Inflammatory macrophage (primary cell): ENCODE results near the gene SPTLC1.
A peak's percentile ranks its signal among the peaks of the same experiment; 100 is the strongest.

Source experiments
- DNase-seq, 2 donors: peaks; one replicate each; pipeline ENCODE4 v3.0.0-alpha.2; 2020 to 2022

SPTLC1 gene

DNA sequence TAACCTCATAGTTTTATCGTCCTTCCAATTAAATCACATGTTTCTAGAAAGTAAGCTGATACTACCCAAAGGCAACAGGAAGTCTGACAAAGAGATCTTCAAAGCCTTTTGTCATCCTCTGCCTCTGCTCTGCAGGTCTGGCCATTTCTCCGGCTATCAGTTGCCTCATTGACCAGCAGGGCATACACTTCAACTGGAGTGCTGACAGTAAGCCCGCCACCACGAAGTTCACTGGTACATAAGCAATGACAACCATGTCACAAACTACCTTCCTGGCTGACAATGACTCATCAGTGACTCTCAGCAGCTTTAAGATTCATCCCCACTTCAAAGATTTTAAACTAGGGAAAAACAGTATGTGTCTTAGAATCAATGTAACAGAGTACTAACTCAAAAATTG lies 20.6 kb downstream of the SPTLC1 start:
- peak in 1 of 2 donors; percentile 50 for DNase-seq

DNA sequence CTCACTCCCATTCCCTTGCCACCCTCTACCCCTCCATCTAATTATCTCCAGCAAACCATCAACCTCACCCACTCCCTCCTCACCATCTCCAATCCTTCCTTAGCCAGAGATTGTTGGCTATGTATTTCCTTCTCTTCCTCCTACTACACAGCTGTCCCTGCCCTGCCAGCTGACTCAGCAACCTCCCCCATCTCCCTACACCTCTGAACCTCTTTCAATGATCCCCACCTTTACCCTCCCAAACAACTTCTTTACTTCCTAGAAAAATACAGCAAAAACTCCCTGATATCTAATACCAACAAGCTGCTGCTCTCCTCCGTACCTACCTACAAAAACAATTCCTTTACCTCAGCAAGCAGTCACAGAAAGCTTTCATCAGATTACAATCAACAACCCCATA lies 37.3 kb downstream of the SPTLC1 start:
- no peak for DNase-seq

DNA sequence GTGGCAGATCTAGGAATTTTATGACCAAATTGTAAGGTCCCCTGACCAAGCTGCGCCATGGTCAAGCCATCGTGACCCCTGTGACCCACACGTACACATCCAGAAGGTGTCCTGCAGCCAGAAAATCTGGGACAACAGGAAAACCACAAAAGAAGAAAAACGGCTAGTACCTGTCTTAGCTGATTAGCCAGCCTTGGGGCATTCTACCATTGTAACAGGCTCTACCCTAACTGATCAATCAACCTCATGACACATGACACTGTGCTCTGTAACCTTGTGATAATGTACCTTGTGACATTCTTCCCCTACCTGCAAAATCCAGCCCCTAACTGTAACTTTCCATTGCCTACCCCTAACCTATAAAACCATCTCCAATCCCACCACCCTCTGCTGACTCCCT lies 43.6 kb downstream of the SPTLC1 start:
- no peak for DNase-seq

DNA sequence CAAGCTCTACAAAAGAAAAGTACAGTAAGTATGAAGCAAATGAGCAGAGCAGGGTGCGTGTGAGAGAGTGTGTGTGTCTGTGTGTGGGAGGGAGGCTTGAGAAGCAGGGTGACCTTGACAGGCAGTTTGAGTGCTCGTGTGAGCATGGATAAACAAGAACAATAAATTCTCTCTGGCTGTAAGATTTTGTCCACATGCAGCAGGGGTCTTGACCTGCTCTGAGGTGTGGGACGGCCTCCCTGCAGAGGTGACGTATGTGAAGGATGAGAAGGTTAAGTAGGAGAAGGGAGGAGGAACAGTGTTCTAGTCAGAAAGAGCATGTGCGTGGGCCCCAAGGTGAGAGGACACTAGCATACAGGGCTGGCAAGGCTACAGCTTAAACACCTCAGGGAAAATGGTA lies 49.0 kb downstream of the SPTLC1 start:
- DNase-seq = no peak

DNA sequence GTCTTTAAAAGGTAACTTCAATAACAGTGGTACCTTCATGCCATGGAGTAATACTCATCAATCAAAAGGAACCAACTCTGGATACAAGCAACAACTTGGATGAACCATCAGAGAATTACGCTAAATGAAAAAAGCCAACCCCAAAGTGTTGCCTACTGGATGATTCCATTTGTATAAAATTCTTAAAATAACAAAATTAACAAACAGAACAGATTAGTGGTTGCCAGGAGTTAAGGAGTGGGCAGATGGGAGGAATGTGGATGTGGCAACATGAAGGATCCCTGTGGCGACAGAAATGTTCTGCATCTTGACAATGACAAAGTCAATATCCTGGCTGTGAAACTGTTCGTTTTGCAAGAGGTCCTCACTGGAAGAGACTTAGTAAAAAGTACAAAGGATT lies 50.5 kb downstream of the SPTLC1 start:
- DNase-seq = no peak

DNA sequence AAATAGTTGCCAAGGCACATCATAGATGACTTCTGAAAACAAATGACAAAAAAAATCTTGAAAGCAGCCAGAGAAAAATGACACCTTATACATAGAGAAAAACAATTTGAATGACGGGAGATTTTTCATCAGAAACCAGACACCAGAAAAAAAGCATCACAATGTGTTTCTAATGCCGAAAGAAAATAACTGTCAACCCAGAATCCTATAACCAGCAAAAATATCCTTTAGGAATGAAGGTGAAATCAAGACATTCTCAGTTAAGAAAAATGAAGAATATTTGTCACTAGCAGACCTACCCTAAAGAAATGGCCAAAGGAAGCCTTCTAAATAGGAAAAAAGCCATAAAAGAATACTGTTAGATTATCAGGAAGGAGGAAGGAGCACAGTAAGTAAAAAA lies 54.0 kb downstream of the SPTLC1 start:
- DNase-seq = no peak

DNA sequence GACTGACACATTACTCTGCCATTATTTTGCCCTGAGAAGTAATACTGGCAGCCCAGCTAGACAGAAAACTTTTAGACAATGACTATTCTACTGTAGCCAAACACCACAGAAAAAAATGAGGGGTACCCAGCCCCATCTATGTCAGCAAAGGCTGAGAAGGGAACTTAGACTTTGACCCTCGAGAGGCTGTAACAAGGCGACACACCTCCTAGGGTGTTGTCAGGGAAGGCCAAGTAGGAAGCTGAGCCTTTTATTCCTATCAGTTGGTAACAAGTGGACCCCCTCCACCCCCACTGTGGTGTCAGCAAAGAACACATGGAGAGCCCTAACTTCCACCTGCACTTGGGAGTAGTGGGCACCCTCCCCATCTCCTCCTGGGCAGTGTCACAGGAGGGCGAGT lies 55.6 kb downstream of the SPTLC1 start:
- DNase-seq = no peak

DNA sequence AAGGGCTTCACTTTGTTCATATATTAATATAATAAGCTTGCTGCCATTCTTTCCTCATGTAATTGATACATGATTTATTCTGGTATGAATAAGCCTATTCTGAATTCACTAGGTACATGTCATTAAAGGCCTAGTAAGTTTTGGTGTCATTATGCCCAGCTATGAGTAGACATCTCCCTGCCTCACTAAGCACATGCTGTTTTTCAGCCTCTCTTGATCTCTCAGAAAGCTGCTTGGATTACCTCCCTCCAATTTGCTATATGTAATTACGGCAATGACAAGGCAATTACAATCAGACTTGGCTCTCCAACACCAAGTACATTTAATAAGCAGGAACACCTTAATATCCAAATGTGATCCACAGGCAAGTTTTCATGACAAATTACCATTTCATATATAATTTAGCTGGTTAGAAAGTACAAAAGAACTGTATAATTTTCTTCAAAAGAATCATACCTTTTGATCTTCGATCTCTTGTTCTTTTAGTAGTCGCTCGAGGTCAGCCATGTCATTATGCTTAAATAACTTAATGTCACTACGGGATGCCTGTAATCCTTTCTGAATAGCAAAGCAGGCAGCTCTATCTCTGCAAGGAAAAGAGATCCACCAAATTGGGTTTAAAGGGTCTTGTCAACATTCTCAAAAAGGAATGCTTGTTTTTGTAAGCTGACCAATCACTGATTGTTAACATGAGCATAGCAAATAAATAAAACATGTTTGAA lies 56.3 kb downstream of the SPTLC1 start:
- no peak for DNase-seq

DNA sequence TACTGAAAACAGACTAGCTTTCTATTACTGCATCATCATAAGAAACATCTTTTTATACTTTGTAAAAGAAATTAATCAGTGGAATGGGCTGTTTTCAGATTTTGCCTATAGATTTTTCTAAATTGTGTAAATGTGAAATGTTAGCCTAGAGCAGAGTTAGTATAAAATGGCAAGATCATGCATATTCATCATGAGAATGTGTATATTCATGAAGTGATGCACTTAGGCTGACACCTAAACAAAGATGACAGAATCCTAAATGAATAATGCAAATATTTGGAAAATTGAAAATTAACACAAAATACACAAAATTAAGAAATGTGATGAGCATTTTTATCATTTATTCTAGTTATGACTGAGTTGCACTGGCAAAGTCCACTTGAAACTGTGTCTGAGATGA lies 57.2 kb downstream of the SPTLC1 start:
- DNase-seq = no peak

DNA sequence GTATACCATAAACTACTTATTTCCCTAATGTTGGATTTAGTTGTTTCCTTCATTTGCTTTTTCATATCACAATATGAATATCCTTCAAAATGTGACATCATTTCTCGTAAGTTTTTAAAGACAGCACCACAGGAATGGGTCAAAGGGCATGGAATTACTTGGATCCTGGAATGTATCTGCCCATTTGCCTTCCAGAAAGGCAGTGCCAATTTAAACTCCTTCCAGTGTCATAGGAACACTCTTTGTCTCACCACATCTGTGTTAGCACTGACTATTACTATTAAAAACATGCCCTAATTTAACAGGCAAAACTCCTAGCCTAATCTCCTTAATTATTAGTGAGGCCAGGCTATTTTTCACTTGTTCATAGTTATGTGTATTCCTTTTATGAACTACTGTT lies 58.0 kb downstream of the SPTLC1 start:
- DNase-seq = no peak

DNA sequence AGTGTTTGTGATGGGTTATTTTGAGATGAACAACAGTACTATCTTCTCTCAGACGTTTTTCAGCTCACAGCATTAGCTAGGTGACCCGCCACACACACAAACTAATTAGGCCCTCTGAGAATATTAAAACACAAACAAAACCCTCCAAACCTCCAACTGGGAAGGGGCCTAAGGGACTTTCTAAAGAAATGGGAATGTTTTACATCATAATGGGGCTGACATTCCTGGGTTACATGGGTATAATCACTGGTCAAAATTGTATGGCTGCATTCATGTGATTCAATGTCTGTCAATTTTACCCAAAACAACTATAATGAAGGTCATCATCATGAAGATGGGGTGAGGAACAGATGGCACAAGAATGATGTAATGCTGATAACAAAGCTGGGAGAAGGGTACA lies 59.6 kb downstream of the SPTLC1 start:
- DNase-seq = no peak

DNA sequence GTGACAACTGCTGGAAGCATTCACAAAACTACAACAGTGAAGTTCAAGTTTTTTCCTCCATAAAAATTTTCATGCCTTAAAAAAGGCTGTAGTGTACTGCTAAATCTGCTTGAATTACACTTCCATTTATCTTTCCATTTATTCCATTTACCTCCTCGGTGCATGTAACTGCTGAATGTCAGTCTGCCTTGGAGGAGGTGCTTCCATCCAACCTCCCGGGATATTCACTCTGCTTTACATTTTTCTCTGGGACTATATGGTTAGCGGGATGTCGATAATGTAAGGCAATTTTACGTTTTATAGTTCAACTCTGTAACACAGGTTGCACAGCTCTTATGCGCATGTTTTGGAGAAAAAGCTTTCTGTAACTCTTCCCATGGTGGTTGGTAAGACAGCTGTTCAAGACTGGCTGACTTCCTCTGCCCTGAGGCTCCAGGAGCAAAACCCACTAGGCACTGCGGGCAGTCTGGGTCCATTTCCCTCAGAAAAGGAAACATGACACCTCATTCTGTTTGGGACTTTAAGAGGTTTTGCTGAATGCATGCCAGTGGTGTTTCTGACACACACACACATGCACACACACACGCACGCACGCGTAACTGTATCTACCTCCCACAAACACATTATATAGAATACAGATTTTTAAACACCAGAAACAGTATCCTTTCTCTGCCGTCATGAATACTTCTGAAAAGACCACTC lies 66.1 kb downstream of the SPTLC1 start:
- DNase-seq = no peak

DNA sequence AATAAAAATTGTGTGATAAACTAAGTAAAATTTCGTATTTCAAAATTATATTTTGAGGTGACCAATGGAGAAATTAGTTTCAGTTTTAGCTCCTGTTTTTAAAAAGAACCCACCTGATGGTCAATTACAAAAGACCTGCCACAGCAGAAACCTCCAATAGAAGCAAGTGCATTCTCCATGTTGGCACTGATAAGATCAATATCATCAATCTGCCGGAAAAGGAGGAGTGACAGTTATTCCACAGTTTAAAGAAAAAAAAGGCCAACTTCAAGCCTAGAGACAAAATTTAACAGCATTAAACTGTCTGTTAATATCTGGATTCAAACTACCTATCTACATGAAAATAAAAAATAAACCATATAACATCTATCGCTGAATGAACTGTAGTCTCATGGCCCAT lies 67.7 kb downstream of the SPTLC1 start:
- no peak for DNase-seq

DNA sequence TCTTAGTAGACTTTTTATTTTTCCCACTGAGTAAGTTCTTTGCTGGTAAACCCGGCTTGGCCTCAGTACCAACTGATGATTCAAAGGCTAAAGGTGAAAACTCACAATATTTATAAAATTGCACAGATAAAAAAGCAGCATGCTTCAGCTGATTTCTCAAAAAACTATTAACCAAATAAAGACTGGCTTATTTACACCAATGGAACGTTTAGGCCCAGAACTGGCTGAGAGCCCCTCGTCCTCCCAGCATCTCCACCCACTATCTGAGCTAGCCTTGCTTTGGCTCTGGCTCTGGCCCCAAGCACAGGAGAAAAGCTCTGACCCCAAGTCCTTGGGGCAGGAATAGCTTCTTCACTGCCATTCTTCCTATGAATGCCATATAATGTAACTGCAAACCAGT lies 68.5 kb downstream of the SPTLC1 start:
- DNase-seq = no peak

DNA sequence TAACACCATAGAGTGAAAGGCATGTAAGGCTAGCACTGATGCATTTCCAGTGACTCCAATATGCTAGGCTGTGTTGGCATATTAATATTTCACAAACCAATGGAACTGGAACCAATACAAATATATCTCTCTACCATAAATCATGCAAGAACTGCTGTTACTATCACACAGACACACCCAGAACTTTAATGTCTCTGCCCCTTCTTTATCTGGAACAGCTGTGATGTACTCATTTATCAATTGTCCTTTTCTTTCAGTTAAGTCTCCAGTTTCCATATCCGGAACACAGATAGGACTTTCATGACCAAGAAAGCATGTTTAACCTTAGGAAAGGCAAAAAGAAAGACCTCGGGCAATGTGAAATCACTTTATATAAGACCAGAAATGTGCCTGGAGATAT lies 70.3 kb downstream of the SPTLC1 start:
- DNase-seq = no peak

DNA sequence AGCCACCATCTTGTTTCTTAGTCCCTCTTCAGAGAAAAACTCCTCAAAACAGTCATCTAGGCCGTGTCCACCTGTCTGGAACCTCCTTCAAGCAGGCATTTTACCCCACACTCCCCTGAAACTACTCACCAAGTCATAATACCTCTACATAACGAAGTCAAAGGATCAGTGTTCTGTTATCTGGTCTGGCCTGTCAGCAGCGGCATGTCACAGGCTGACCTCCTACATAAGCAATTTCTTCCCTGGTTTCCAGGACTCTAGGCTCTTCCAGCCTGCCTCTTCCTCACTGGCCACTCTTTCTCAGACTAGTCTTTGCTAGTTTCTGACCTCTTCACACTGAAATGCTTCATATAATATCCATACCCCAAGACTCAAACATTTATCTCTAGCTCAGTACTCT lies 72.2 kb downstream of the SPTLC1 start:
- DNase-seq = no peak

DNA sequence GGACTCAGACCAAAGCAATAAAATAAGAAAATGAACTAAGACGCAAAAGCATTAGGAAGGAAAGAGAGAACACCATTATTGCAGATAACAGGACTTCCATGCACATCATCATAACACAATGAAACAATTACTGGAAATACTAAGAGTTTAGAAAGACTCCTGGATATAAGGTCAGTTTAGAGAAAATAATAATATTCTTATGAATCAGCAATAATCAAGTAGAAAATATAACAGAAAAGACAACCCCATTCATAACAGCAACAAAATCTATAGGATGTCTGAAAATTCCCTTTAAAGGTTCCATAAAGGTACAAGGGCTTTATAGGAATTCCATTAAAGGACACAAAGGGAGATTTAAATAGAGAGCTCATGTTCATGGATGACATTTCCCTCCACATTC lies 73.0 kb downstream of the SPTLC1 start:
- no peak for DNase-seq

DNA sequence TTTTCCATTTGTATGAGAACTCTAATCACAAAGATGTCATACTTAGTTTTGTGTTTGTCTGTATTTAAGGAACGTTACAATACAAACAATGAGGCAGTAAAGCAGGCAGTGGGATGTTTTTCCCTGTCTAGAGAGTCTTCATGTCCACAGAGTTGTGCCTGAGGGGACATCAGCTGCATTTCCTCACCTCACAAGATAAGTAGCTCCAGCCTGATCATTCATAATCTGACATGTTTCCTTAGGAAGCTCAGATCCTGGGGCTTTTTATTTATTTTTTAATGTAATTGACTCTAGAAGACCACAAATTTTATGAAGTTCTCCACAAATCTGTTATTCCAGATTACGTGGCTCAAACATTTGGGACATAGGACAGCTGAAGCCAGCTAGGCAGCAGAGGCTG lies 78.5 kb downstream of the SPTLC1 start:
- no peak for DNase-seq

DNA sequence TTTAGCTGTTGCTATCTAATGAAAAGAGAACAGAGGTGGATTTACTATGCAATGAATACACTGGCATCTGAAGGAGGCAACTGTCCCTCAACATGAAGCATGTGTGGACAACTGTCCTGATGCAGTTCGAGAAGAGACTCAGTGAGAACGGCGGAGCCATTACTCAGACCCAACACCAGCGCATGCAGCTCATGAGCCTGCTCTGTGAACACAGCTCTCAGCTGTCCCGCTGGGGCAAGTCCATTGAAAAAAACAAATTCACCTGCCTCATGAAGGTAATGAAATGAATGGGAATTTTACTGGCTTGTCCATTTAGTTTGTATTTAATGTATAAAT lies 78.8 kb downstream of the SPTLC1 start:
- no peak for DNase-seq

DNA sequence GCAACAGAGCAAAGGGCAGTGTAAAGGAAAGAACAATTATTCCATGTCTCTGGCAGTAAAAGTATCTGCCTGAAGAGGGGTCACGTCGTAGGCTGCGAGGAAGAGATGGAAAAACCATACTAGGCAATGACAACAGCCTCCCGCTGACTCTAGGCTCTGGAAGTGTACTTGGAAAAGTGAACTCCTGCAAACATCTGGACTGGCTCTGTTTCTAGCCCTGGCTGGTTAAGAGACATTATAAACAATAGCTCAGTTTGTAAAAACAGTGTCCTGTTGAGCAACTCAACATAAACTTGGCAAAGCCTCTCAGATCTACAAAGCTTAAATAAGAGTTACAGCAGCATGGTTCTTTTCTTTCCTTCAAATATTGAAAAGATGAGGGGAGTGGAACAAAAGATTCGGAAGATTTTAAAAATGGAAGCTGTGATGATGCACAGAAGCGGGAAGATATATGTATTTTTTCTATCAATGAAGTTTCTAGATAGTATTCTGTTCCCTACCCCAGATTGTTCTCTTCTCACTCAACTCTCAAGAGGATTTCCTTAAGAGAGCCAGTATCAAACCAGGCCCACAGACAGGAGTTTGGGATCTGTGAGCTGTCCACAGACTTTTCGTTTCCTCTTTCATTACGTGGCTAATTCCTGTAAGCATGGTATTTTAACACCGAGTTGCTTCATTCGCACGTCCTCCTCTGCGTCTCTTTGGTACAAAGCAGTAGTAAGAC lies 79.4 kb downstream of the SPTLC1 start:
- no peak for DNase-seq

DNA sequence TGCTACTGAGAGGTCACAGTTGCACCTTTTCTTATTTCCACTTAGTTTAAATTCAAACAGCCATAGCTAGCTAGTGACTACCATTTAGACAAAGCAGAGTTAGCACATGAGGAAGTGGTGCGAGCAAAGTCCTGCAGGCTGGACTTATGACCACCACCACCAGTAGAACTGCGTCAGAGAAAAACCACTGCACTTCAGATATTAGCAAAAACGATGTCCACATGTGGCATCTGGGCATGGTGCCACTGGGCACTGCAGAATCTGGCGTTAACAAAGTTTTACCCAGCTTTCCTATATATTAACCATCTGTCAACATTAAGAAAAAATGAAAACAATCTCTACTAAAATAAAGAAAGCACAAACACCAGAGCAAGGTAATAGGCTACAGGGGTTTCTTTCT lies 80.1 kb downstream of the SPTLC1 start:
- no peak for DNase-seq

DNA sequence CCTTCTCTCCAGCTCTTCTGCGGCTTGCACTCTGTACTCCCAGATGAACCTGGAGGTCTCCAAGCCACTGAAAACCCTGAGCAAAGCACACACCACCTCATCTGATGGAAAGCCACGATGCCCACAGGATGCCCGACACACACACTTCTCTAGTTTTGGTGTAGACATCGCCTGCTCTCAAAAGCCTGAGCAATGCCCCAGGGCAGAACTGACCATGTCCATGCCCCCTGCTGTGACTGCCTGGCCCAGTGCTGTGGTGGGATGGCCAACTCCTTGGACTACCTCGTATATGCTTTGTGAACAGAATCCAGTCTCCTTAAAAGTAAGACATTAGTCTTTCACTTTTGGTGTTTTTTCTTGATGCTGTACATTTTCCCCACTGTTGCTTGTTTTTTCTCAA lies 81.2 kb downstream of the SPTLC1 start:
- no peak for DNase-seq

DNA sequence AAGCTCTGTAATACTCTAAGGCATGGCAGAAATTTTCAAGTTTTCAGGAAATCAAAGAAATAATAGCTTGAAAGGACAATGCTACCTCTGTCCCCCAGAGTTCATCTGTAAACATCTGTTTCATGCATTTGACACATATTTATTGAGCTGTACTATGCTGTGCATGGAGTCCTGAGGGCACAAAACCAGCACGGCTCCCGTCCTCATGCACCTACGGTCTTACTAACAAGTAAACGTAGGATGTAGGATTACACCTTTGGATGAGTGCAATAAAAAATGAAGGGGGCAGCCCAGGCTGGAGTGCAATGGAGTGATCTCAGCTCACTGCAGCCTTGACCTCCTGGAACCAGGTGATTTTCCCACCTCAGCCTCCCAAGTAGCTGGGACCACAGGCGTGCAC lies 81.9 kb downstream of the SPTLC1 start:
- no peak for DNase-seq

DNA sequence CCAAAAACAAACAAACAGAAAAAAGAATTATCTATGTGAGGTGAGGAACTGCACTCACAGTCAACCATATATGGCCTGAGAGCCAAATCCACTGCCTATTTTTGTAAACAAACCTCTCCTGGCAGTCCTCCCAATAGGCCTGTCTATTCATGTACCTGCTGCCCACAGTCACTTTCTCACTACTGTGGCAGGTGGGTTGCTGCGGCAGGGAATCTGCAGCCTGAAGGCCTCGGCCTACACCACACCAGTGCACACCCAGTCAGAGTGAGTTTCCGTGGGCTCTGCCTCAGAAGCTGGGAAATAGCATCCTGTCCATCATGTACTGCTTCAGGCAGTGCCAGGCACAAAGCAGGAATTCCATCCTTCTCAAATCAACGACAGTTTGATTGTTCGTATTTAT lies 82.3 kb downstream of the SPTLC1 start:
- DNase-seq = no peak
